GM12872 (cell line): ENCODE results near the gene ZFYVE26.

Source experiments
- TF ChIP-seq, protein P1 (sequence below): IDR thresholded peaks from 3 replicates; pipeline ENCODE4 v1.5.1; 2011; ENCODE audit warnings: low read depth, mild to moderate bottlenecking, low read length, moderate library complexity; ENCODE audit not compliant: insufficient read depth

The ZFYVE26 gene

DNA sequence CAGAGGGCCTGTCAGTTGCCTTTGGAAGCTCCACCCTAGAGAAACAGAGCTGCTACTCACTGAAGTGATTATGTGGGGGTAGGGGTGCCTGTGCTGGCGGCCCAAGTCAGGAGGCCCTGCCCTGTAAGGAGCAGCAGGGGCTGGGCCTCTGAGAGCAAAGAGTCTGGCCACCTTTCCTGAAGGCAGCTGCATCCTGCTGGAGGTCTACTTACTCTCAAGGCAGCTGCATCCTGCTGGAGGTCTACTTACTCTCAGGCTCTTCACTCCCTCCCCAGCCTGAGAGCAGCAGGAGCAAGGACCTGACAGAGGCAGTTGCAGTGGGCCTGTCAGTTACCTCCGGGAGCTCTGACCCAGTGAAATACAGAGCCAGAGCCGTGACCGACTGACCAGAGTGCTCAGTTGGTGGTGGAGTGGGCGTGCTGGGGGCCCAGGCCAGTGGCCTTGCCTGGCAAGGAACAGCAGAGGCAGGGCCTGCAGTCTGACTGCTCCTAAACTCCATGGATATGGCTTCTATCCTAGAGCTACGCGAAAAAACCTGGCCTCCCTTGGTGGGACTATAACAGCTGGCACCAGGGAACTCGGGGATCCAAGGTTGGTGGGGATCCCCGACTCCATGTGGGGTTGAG, 35.5 kb upstream of the ZFYVE26 start:
- TF ChIP-seq, protein P1, sequence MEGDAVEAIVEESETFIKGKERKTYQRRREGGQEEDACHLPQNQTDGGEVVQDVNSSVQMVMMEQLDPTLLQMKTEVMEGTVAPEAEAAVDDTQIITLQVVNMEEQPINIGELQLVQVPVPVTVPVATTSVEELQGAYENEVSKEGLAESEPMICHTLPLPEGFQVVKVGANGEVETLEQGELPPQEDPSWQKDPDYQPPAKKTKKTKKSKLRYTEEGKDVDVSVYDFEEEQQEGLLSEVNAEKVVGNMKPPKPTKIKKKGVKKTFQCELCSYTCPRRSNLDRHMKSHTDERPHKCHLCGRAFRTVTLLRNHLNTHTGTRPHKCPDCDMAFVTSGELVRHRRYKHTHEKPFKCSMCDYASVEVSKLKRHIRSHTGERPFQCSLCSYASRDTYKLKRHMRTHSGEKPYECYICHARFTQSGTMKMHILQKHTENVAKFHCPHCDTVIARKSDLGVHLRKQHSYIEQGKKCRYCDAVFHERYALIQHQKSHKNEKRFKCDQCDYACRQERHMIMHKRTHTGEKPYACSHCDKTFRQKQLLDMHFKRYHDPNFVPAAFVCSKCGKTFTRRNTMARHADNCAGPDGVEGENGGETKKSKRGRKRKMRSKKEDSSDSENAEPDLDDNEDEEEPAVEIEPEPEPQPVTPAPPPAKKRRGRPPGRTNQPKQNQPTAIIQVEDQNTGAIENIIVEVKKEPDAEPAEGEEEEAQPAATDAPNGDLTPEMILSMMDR: no peak

DNA sequence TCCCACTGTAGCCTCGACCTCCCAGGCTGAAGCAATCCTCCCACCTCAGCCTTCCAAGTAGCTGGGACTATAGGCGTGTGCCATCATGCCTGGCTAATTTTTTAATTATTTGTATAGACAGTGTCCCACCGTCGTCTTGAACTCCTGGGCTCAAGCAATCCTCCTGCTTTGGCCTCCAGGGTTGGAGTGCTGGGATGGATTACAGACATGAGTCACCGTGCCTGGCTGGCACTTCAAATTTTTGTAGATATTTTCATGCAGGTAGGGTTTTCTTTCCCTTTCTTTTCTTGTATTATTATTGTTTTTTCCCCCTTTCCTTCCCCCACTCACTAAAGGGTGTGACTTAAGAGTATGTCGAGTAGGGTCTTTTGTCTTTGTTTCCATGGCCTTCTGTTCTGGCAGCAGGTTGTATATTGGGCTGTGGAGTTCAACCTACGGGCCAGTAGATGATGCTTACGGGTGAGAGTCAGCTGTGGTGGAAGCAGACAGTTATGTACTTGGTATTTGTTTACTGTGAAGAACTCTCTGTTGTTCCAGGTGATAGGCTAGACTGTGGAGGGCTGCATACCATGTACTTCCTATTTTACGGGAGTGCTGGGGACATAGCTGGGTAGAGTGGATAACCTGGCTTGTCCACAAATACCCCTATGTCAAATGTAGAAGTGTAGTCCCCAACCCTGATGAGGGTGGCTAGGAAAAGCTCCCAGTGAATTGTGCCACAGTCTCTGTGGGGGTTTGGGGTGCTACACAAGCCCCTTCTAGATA, 33.9 kb upstream of the ZFYVE26 start:
- TF ChIP-seq, protein P1: no peak

DNA sequence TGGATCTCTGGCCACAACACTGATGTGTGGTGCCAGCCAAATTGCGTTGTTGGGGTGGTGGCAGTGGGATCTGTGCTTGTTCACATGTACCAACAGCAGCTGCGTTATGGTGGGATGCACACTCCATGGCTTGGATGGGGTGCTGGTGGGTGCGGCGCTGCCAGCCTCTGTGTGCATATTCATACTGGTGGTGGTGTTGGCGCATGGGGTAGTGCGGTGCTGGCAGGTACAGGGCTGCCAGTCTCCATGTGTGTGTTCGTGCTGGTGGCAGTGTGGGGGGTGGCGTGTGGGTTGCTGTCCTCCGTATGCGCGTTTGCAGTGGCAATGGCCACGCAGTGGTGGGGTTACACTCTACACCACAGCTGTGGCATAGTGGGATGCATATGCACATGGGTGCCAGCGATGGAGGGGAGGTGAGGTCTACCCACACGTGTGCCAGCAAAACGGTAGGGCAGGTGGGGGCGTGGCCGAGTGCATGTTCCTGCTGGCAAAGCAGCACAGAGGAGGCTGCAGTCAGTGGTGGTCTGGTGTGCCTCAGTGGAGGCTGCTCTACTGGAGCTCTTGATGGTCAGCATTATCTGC, 29.7 kb upstream of the ZFYVE26 start:
- TF ChIP-seq, protein P1: no peak

DNA sequence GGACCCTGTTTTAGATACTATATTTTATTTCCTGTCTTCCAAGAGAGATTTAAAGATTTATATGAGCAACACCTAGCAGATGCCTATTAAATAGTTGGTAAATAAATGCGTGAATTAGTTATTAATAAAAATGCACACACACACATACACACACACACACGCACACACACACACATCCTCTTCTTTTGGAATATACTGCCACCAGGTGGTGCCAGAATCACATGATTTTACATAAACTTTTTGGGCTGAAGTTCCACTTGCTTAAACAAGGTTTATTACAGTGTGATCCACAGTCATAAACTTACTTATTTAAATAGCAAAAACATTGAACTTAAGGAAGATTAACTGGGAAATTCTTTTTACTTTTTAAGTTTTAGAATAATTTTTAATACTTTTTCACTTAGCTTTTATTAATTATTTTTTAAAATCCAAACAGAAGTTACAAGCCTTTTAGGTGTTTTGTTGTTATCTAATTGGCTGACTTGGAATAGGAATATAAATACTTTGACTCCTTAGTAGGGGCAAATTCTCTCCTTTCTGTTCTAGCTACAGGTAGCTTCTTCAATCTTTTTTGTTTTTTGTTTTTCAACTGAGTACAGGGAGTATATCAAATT, 20.7 kb upstream of the ZFYVE26 start:
- TF ChIP-seq, protein P1: peak; percentile 52

DNA sequence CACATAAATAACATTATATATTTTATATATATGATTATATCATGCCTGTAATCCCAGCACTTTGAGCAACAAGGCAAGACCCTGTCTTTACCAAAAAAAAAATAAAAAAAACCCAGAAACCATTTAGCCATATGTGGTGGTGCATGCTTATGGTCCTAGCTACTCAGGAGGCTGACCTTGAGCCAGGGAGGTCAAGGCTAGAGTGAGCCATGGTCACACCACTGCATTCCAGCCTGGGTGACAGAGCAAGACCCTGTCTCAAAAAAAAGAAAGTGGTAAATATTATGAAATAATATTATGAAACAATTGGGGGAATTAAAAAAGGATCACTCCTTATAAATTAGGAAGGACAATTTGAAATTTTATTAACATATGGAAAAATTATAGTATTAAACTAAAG, 19.2 kb upstream of the ZFYVE26 start:
- TF ChIP-seq, protein P1: no peak

DNA sequence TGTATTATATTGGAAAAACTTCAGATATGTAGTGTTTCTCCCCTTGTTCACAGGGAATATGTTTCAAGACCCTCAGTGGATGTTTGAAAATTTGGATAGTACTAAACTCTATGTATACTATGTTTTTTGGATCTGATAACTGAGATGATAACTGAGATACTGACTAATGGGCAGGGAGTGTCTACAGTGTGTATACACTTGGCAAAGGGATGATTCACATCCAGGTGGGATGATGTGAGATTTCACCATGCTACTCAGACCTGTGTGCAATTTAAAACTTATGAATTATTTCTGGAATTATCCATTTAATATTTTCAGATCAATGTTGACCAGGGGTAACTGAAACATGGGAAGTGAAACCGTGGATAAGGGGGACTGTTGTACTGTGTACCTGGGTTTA, 17.0 kb upstream of the ZFYVE26 start:
- TF ChIP-seq, protein P1: no peak

DNA sequence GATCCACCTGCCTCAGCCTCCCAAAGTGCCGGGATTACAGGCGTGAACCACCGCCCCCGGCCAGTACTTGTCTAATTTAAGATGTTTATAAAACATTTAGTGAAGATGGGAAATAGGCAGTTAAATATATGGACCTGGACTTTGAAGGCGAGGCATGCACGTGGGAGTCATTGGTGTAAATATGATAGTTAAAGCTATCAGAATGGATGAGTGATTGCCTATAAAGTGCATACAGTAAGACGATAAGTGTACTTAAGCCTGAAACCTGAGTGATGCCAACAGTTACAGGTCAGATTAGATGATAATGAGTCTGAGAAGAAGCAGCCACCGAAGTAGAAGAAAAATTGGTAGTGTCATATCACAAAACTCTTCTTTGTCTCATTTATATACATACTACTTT, 14.7 kb upstream of the ZFYVE26 start:
- TF ChIP-seq, protein P1: no peak
